Stimulated activated CD8-positive, alpha-beta memory T cell treated with anti-CD3 and anti-CD28 coated beads, Interleukin-2, amount 100 ng/mL, for 48 hours (primary cell): Measurements from ENCODE around the gene FOXP4.

Source experiments
- DNase-seq, 2 donors: peaks; one replicate each; pipeline ENCODE4 v3.0.0-alpha.2; 2020; ENCODE audit warnings: low read depth in 2 of 2

FOXP4 gene

DNA sequence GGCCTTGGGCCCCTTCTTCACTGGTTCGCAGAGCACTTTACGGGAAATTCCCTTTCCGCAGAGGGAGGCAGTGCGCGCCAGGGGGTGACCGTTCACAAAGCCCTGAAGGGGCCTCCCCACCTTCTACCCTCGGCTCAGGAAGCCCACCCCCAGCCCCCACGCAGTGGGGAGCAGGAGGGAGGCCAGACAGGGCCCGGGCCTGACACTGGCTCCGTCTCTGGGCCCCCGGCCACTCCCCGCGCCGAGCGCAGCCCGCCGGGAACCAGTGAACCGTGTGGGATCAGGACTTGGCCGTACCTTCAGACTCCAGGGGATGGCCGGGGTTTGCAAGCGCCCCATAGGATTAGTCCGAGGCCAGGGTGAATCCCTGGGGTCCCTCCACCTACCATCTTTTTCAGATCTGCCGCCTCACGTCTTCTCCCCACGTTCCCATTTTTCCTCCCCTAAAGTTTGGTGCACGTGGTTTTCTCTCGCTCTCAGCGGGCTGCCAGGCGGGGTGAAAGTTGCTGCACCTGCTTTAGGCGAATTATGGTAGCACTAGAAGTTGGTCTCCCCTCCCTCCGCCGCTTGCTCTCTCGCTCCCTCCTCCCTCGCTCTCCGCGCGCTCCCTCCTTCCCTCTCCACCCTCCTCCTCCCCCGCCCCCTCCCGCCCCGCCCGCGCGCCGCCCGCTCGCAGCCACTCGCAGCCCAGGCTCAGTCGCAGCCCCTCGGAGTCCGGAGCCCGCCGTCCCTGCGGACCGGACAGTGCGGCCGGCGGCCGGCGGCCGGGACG, at the start of gene FOXP4:
Gene FOXP4, plus strand, starts transcription at position 679 of the 772 bp plus-strand sequence. CDS start 19,380 bp downstream, outside the sequence.
- peak; percentile 67 to 76 for DNase-seq

- DNase-seq = no peak
Measured at GRCh38 chr6:41497573-41497972, 48.6 kb upstream of the FOXP4 start.

GRCh38 chr6:41497994-41498393, 48.2 kb upstream of the FOXP4 start:
- no peak for DNase-seq

DNA sequence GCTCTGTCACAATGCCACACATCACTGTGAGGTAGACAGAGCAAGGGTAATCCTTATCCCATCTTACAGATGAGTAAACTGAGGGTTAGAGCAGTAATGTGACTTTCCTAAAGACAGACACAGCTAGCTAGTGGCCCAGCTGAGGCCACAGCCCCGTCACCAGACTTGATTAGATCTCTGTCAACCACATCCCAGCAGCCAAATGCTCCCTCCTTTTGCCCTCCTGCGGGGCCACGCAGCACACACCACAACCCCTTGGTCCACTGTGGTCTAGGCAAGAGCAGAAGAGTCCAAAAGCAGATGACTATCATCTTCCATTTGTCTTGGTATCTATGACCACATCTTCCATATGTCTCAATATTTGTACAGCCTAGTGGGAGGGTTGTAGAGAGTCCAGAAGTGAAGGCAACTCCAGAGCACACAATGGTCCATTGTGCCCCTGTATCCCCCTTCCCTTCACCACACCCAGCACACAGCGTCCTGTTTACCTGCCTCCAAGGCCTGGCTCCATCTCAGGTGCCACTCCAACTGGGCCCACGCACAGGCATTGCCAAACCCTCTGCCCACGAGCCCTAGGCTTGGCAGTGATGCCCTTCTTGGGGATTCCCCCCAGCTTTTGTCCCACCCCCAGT, 47.1 kb upstream of the FOXP4 start:
- no peak for DNase-seq

- no peak for DNase-seq
Measured at GRCh38 chr6:41500561-41500960, 45.6 kb upstream of the FOXP4 start.

DNA sequence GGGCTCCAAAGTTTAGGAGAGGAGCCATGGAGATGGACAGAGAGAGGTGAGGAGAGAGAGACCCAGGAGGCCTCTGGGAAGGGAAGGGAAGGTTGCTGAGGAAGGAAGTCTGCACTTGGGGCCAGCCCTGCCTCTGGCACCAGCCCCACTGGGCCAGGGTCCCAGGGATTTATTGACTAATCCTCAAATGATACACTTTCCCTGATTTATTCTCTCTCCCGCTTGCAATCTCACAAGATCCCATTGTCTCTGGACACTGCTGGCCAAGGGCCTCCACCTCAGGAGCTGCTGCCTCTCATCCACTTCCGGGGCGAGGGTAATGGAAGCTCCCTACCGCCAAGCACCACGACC, 43.6 kb upstream of the FOXP4 start:
- no peak for DNase-seq

- no peak for DNase-seq
Measured at GRCh38 chr6:41502917-41503671, 43.1 kb upstream of the FOXP4 start.

DNA sequence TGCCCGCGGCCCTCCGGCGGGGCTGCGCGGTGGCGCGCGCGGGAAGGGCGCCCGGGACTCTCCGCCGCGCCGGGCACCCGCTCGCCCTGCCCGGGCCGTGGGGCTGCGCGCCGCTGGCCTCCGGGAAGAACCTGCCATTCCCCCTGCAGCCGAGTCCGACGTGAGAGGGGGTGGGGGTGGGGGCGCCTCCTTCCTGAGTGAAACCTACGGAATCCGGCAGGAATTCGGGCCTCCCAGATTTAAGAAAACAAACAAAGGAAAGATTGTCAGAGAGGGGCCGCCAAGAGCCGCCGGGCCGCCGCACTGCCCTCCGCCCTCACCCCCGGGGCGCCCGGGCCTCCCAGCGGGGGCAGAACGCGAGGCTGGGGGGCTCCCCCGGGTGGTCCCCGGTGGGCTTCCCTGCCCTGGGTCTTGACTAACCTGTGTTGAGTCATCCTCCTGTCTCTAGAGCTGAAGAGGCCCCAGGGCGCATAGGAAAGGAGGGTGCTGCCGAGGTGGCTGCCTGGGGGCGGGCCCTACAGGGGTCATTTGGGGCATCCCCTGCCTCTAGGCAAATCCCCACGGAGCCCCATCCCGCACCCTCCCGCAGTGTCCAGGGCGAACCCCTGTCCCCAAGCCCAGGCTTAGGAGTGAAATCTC, 42.2 kb upstream of the FOXP4 start:
- peak in 1 of 2 donors; percentile 15 for DNase-seq

DNA sequence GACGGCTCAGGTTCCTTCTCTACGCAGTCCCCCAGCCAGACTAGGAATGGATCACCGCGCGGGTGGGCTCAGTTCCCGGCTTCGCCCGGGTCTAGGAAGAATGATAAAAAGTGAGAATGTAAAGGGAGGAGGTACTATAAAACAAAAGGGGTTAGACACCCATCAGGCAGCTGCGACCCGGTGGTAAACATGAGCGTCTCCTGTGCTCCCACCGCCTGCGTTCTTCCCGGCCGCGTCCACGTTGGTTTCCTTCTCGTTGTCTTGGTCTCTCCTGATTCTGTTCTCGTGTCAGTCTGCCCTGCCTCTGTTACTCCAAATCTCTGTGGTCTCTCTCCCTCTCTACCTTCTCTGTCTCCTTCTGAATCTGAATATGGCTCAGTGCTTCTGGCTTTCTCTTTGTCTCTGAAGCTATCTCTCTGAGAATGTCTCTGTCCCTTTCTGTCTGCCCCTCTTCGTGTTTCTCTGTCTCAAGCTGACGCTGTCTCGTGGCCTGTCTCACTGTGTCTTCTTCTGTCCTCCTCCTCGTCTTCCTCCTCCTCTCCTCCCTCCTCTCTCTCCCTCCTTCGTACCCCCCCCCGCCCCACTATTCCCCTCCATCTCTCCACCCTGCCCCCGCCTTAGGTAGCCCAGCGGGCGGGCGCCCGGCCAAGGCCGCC, 41.6 kb upstream of the FOXP4 start:
- no peak for DNase-seq

GRCh38 chr6:41505122-41506049, 40.8 kb upstream of the FOXP4 start:
- peak in 1 of 2 donors; percentile 7 for DNase-seq

DNA sequence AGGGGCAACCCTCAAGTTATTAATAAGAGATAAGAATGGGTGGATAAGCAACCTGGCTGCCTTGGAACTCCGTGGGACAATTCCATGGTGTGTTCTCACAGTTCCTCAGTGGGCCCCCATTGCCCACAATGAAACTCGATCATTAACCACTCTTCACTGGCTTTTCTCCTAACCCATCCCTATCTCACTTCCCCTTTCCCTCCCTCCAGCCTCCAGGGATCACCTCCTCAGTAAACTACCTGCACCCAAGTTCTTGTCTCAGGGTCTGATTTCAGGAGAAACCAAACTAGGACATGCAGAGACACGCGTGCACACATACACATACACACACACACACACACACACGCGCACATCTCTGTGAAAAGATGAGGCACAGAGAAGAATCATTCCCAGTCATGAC, 37.7 kb upstream of the FOXP4 start:
- DNase-seq = no peak

DNA sequence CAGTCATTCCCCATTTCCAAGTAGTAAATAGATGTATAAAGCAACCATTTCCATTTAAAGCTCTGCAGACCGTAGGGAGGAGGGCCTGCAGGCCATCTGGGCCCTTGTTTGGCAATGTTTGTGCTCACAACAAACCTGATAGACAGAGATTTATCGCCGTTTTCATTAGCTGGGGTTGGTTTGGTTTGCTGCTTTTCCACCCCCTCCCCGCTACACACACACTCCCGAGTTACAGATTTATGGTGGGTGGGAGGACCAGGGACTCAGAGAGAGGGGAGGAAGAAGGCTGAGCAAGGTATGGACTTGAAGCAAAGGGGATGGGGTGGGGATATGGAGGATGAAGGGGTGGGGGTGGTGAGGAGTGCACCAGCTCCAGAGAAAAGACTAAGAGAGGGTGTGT, 36.6 kb upstream of the FOXP4 start:
- no peak for DNase-seq

GRCh38 chr6:41511443-41512060, 34.6 kb upstream of the FOXP4 start:
- DNase-seq = no peak

- DNase-seq = no peak
Measured at GRCh38 chr6:41512146-41512701, 34.0 kb upstream of the FOXP4 start.

GRCh38 chr6:41515995-41516394, 30.2 kb upstream of the FOXP4 start:
- no peak for DNase-seq

DNA sequence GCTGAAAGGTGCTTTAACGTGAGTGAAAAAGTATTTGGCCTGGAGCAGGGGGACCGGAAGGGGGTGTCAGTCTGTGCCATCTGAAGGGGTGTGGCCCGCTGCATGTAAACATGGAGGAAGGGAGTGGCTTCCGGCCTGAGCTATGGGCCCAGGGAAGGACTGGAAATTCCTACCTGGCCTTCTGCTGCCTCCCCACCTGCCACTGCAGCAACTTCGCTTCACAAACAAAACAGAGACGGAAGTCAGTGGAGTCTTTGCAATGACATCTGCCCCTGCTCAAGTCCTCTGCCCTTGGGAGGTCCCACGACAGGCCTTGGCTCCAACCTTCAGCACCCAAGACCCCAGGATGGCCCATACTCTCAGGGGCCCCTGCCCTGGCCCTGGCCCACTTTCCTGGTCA, 28.1 kb upstream of the FOXP4 start:
- DNase-seq = no peak

DNA sequence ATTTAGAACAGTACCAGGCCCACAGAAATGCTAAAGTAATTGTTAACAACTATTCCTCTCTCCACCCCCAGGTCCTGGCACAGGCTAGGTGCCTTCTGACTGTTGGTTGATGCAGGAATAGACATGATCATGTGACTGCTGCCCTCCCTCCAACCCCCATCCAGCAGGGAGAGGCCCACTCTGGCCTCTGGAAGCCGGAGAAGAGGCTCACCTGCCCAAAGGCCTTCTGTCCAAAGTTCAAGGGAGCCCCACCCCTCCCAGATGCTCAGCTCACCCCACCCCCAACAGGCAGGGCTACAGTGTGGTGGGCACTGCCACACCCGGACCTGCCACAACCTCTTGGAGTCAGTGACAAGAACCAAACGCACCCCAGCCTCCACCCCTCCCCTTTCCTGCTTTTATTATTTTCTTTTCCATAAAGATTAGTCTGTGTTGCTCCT, 26.9 kb upstream of the FOXP4 start:
- DNase-seq = no peak

GRCh38 chr6:41519745-41520699, 26.2 kb upstream of the FOXP4 start:
- DNase-seq = no peak
